HG03378 (cell line): ENCODE results near the gene INO80B.
"Not testable (repeated sequence)": the region's sequence is repeated elsewhere in the genome, so short reads cannot be mapped to it uniquely, and the experiment has no call there.

Source experiments
- ATAC-seq: cut with Tn5 transposase; IDR thresholded peaks from one replicate; pipeline ENCODE4 v1.9.1; 2021; ENCODE audit warnings: mild to moderate bottlenecking, moderate library complexity; ENCODE audit not compliant: unreplicated experiment

Gene INO80B

GRCh38 chr2:74454654-74455511, at the start of gene INO80B:
Gene INO80B, plus strand, starts transcription at chr2:74455087. Its CDS starts 30 bp downstream, at chr2:74455117.
- ATAC-seq, result peak; percentile 51

GRCh38 chr2:74406035-74406434, 48.9 kb upstream of the INO80B start:
- peak; percentile 79 for ATAC-seq

- ATAC-seq, result no peak
These were observed 47.2 kb upstream of the INO80B start for GRCh38 chr2:74407682-74408081.

- no peak for ATAC-seq
These were observed 41.7 kb upstream of the INO80B start for GRCh38 chr2:74413001-74413698.

GRCh38 chr2:74414441-74414840, 40.4 kb upstream of the INO80B start:
- no peak for ATAC-seq

- no peak for ATAC-seq
These were observed 39.8 kb upstream of the INO80B start for GRCh38 chr2:74414881-74415761.

GRCh38 chr2:74415762-74416395, 39.0 kb upstream of the INO80B start:
- no peak for ATAC-seq

- ATAC-seq, result no peak
These were observed 38.1 kb upstream of the INO80B start for GRCh38 chr2:74416778-74417177.

- ATAC-seq, result no peak
These were observed 37.7 kb upstream of the INO80B start for GRCh38 chr2:74417197-74417596.

GRCh38 chr2:74417763-74418162, 37.1 kb upstream of the INO80B start:
- ATAC-seq, result no peak

- no peak for ATAC-seq
These were observed 36.6 kb upstream of the INO80B start for GRCh38 chr2:74418312-74418711.

GRCh38 chr2:74419345-74419744, 35.5 kb upstream of the INO80B start:
- ATAC-seq, result no peak

- ATAC-seq, result no peak
These were observed 34.9 kb upstream of the INO80B start for GRCh38 chr2:74420006-74420405.

GRCh38 chr2:74420443-74421103, 34.3 kb upstream of the INO80B start:
- ATAC-seq, result not testable (repeated sequence)

GRCh38 chr2:74421221-74421870, 33.5 kb upstream of the INO80B start, which contains the start of the genes C2orf81 and WDR54:
Gene C2orf81, minus strand, starts transcription at chr2:74421619. Its CDS starts 59 bp downstream, at chr2:74421560.
Gene WDR54, plus strand, starts transcription at chr2:74421730. Its CDS starts 424 bp downstream, at chr2:74422154.
- ATAC-seq, result peak; percentile 67

GRCh38 chr2:74423231-74424095, 31.4 kb upstream of the INO80B start:
- no peak for ATAC-seq

GRCh38 chr2:74424139-74424992, 30.5 kb upstream of the INO80B start:
- no peak for ATAC-seq
